Smooth muscle cell (in vitro differentiated cells): ENCODE measurements around the gene BCAP31. TPM values are rescaled to one million over a fixed set of nuclear protein-coding genes. Genes with fewer than 3 reads are reported as not detected.

ENCODE experiments used
- DNase-seq: peaks from one replicate; lab custom pipeline; 2025; ENCODE audit not compliant: unreplicated experiment; lab: John Stamatoyannopoulos, UW
- H2AFZ ChIP-seq: fragments of 200-600 bp; sonication (generic); 2 replicates; pipeline ENCODE4 v1.6.0; 2016; ENCODE audit warnings: antibody characterized with exemption, low read depth, mild to moderate bottlenecking
- H3F3A ChIP-seq: fragments of 200-600 bp; sonication (generic); 2 replicates; pipeline ENCODE4 v1.6.0; 2017; ENCODE audit warnings: antibody characterized with exemption, low read depth
- H3K27ac ChIP-seq: fragments of 200-600 bp; sonication (generic); 2 replicates; pipeline ENCODE4 v1.5.1; 2016; ENCODE audit warnings: low read depth, mild to moderate bottlenecking
- H3K27me3 ChIP-seq: fragments of 200-600 bp; sonication (generic); 2 replicates; pipeline ENCODE4 v1.6.1; 2016; ENCODE audit warnings: low read depth, mild to moderate bottlenecking
- H3K36me3 ChIP-seq: fragments of 200-600 bp; sonication (generic); 2 replicates; pipeline ENCODE4 v1.5.1; 2016; ENCODE audit warnings: low read depth
- H3K4me1 ChIP-seq: fragments of 200-600 bp; sonication (generic); 2 replicates; pipeline ENCODE4 v1.5.1; 2016; ENCODE audit warnings: low read depth
- H3K4me2 ChIP-seq: fragments of 200-600 bp; sonication (generic); 2 replicates; pipeline ENCODE4 v1.6.0; 2016; ENCODE audit warnings: mild to moderate bottlenecking
- H3K4me3 ChIP-seq: fragments of 200-600 bp; sonication (generic); 2 replicates; pipeline ENCODE4 v1.5.1; 2016; ENCODE audit warnings: mild to moderate bottlenecking
- H3K79me2 ChIP-seq: fragments of 200-600 bp; sonication (generic); 2 replicates; pipeline ENCODE4 v1.6.0; 2016; ENCODE audit warnings: low read depth, mild to moderate bottlenecking
- H3K9ac ChIP-seq: fragments of 200-600 bp; sonication (generic); 2 replicates; pipeline ENCODE4 v1.6.0; 2016; ENCODE audit warnings: low read depth
- H3K9me3 ChIP-seq: fragments of 200-600 bp; sonication (generic); replicated peaks from 2 replicates; pipeline ENCODE4 v1.5.1; 2016; ENCODE audit warnings: low read depth
- H4K20me1 ChIP-seq: fragments of 200-600 bp; sonication (generic); 2 replicates; pipeline ENCODE4 v1.6.0; 2016; ENCODE audit warnings: low read depth
- WGBS: methylation state at CpG from one replicate; pipeline ENCODE4 v1.1.7; 2016; ENCODE audit warnings: low lambda C conversion rate; 5-methylcytosine and 5-hydroxymethylcytosine counted together
- polyA plus RNA-seq: library from polyadenylated mRNA; unstranded; fragments of >200 nt; fragmentation: Nextera tagmentation; extraction: Ambion mirVana; gene quantifications from 2 replicates; pipeline ENCODE4 v1.2.1, GENCODE V29; 2016
- total RNA-seq: library from RNA; depleted of rRNA; stranded (reverse); fragments of >200 nt; gene quantifications from 2 replicates; pipeline ENCODE4 v1.2.3, GENCODE V29; 2014
- TF ChIP-seq, protein P1 (sequence below): fragments of 200-600 bp; sonication (generic); IDR thresholded peaks from 2 replicates; pipeline ENCODE4 v1.5.1; 2017; ENCODE audit warnings: borderline replicate concordance, mild to moderate bottlenecking, antibody characterized with exemption; ENCODE audit not compliant: insufficient read depth, poor library complexity, severe bottlenecking

Gene BCAP31
- total and polyA plus RNA-seq, 2 experiments from 2014 or later = 139 to 207 TPM

DNA sequence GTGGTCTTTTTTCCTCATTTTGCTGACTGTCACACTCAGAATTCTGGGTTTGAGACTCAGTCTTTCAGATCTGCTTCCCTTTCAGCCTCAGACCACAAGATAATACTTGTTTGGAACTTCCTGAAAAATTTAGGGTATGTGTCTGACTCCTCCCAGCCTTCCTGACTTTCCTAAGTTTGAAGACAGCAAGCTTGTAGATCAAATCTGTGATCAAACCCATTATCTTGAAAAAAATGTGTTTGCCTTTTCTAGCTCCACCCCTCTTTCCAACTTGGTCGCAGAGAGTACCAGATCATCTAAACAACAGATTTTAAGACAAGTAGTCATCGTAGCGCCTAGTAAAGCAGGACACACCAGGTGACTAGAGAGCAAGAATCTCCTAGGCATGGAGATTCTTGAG is 9.9 kb downstream of the BCAP31 start:
- H3K27me3 ChIP-seq = no peaks in the 10 kb centered on the region
- peaks cover 9% of the 10 kb centered on the region for H4K20me1 ChIP-seq
- H3K9ac ChIP-seq = no peak overlapping the region
- no peaks in the 10 kb centered on the region for H3F3A ChIP-seq
- H3K27ac ChIP-seq = no peak overlapping the region
- no peaks in the 10 kb centered on the region for H3K36me3 ChIP-seq
- no peak overlapping the region for H3K4me2 ChIP-seq
- TF ChIP-seq, protein P1, sequence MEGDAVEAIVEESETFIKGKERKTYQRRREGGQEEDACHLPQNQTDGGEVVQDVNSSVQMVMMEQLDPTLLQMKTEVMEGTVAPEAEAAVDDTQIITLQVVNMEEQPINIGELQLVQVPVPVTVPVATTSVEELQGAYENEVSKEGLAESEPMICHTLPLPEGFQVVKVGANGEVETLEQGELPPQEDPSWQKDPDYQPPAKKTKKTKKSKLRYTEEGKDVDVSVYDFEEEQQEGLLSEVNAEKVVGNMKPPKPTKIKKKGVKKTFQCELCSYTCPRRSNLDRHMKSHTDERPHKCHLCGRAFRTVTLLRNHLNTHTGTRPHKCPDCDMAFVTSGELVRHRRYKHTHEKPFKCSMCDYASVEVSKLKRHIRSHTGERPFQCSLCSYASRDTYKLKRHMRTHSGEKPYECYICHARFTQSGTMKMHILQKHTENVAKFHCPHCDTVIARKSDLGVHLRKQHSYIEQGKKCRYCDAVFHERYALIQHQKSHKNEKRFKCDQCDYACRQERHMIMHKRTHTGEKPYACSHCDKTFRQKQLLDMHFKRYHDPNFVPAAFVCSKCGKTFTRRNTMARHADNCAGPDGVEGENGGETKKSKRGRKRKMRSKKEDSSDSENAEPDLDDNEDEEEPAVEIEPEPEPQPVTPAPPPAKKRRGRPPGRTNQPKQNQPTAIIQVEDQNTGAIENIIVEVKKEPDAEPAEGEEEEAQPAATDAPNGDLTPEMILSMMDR = no peak
- H3K79me2 ChIP-seq = no peaks in the 10 kb centered on the region
- H3K4me1 ChIP-seq = no peaks in the 10 kb centered on the region
- no peak overlapping the region for H2AFZ ChIP-seq
- no peak overlapping the region for H3K4me3 ChIP-seq
- 79% methylated on average over 3 of the region's 3 CpGs for WGBS
- DNase-seq = no peak
- no peaks in the 10 kb centered on the region for H3K9me3 ChIP-seq

DNA sequence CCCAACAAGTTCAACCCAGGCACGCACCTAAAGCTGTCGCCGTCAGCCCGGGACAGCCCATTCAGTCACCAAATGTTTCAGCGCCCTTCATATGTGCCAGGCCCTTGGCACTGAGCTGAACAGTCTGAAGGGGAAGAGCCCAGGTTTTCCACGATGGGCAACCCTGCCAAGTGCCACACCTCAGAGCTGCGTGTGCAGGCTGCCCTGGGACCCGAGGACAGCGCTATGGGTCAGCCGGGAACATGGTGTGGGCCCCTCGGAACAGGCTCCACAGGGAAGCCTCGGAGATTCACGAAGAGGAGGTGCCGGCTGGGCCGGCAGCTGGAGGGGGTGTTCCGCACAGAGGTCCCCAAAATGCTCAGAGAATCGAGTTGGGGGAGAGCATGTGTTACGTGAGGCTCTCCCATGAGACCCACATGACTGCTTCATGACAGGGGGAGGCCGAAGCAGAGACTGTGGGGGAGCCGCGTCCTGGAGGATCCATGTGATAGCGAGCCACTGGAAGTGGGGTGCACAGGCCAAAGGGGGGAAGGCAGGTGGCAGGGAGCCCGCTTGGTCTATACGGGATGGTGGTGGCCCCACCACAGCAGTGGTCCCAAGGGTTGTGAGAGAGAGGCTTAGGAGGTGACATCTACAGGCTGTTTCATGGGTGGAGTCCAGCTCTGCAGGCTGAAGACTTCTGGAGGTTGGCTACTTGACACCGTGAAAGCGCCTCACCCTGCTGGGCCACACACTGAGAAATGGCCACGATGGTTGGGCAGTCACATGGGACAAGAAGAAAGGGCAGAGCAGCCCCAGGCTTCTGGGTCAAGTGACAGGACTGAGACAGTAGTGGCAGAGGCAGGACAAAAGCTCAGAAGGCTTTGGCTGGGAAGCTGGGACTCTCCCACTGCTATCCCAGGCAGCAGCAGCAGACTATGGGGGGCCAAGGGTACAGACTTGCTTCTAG is 14.2 kb downstream of the BCAP31 start:
- Histone ChIP-seq H3K4me1 (no peaks in the 10 kb centered on the region), H3K4me3 (no peak overlapping the region), H3K9me3 (no peaks in the 10 kb centered on the region), H3K27me3 (no peaks in the 10 kb centered on the region), H3K36me3 (no peaks in the 10 kb centered on the region), H3K4me2 (no peak overlapping the region), H2AFZ (no peak overlapping the region), H3K79me2 (no peaks in the 10 kb centered on the region), H4K20me1 (peaks cover 7% of the 10 kb centered on the region), H3K9ac (no peak overlapping the region), H3K27ac (no peak overlapping the region), H3F3A (no peaks in the 10 kb centered on the region)
- WGBS = 89% methylated on average over 27 of the region's 27 CpGs
- TF ChIP-seq, protein P1 = no peak
- DNase-seq = no peak

DNA sequence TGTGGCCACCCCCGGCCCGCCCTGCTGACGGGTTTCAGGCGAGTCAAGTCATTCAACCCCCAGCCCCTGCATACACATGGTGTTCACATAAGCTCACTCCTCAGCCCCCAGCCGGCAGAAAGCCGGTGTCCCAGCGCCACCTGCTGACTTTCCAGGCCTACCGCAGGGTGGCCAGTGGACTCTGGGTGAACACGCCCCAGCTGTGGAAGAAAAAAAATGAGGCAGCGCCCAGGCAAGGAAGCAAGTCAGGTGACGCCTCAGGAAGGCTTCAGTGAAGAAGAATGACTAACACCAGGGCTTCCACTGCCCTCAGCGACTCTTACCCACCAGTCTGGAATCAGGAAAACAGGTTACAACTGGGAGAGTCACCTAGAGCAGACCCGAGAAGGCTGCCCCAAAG is 15.8 kb downstream of the BCAP31 start:
- peak overlapping the region; percentile 71 for H3K27ac ChIP-seq
- H3K9ac ChIP-seq = no peak overlapping the region
- DNase-seq = no peak
- no peak overlapping the region for H3K4me2 ChIP-seq
- no peaks in the 10 kb centered on the region for H3K36me3 ChIP-seq
- H2AFZ ChIP-seq = no peak overlapping the region
- no peaks in the 10 kb centered on the region for H3K79me2 ChIP-seq
- no peaks in the 10 kb centered on the region for H3K4me1 ChIP-seq
- H3K27me3 ChIP-seq = no peaks in the 10 kb centered on the region
- H3K9me3 ChIP-seq = no peaks in the 10 kb centered on the region
- no peaks in the 10 kb centered on the region for H3F3A ChIP-seq
- TF ChIP-seq, protein P1 = peak; percentile 41
- no peak overlapping the region for H3K4me3 ChIP-seq
- peaks cover 7% of the 10 kb centered on the region for H4K20me1 ChIP-seq
- WGBS = 62% methylated on average over 13 of the region's 13 CpGs
